Mesothelial cell of epicardium (in vitro differentiated cells): Measurements from ENCODE around the gene SNX33. TPM values are rescaled to one million over a fixed set of nuclear protein-coding genes. Genes with fewer than 3 reads are reported as not detected.

Experiments used
- DNase-seq, 2 experiments: peaks; one replicate each; pipeline ENCODE4 v3.0.0; 2021; ENCODE audit warnings: low spot score in 2 of 2; ENCODE audit not compliant: unreplicated experiment in 2 of 2
- H3K27ac Mint-ChIP-seq: 2 replicates; pipeline ENCODE4 v1.8.0; 2021; ENCODE audit warnings: mixed read lengths
- H3K27me3 Mint-ChIP-seq: 2 replicates; pipeline ENCODE4 v1.8.0; 2021; ENCODE audit warnings: low read depth, mixed read lengths
- H3K36me3 Mint-ChIP-seq: 2 replicates; pipeline ENCODE4 v1.8.0; 2021; ENCODE audit warnings: mixed read lengths
- H3K4me1 Mint-ChIP-seq: 2 replicates; pipeline ENCODE4 v1.8.0; 2021; ENCODE audit warnings: mixed read lengths
- H3K4me3 Mint-ChIP-seq: 2 replicates; pipeline ENCODE4 v1.8.0; 2021; ENCODE audit warnings: mild to moderate bottlenecking, moderate library complexity, mixed read lengths
- H3K9me3 Mint-ChIP-seq: 2 replicates; pipeline ENCODE4 v1.8.0; 2021; ENCODE audit warnings: mixed read lengths
- CTCF ChIP-seq: fragments of 200-600 bp; sonication (generic); IDR thresholded peaks from one replicate; pipeline ENCODE4 v1.5.0; 2021; ENCODE audit warnings: antibody characterized with exemption; ENCODE audit not compliant: unreplicated experiment
- total RNA-seq: library from RNA; stranded (reverse); gene quantifications from 3 replicates; pipeline ENCODE4 v1.2.1, GENCODE V29; 2021

The SNX33 gene
- total RNA-seq, 1 donor from 2014 or later, result 22.8 TPM

GRCh38 chr15:75639709-75640482, 7.8 kb upstream of the SNX33 start, which contains the start of gene IMP3:
TSS of gene IMP3 (minus strand) at chr15:75640224. CDS start at chr15:75640168, 56 bp downstream.
- no peaks in the 10 kb centered on the region for H3K36me3 Mint-ChIP-seq
- H3K4me3 Mint-ChIP-seq, result peak within 1 kb of the TSS; percentile 87
- DNase-seq, result peak; percentile 87 to 90
- H3K9me3 Mint-ChIP-seq, result no peaks in the 10 kb centered on the region
- peaks cover 3% of the 10 kb centered on the region for H3K27me3 Mint-ChIP-seq
- H3K4me1 Mint-ChIP-seq, result peaks cover 16% of the 10 kb centered on the region
- peak within 1 kb of the TSS; percentile 89 for H3K27ac Mint-ChIP-seq
- no peak for TF ChIP-seq CTCF

DNA sequence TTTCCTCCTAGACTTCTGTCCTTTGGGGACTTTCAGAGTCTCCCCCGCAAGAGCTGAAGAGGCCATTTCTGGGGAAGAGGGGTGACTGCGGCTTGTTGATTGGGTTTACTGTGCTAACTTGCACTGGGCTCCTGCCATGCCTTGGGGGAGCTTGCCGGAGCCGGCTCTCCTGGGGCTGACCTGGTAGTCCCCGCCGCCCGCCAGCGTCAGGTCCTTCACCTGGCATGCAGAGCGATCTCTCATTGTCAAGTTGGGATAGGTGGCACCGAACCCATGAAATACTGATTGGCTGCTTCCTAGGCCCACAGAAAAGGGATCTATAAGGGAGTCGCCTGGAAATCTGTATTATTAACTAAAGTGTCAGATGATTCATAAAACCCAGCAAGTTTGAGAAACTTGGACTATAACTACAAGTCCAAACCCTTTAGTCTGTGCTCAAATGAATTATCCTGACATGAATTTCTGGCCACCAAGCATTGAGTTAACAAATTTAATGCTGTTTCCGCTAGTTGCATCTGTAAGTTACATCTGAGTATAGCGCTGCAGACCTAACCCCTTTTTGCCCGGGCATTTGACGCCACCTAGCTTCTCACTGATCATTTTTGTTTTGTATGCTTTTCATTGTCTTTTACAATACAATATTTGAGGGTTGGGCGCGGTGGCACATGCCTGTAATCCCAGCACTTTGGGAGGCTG, 7.1 kb upstream of the SNX33 start:
- peak overlapping the region; percentile 87 for H3K4me3 Mint-ChIP-seq
- H3K27ac Mint-ChIP-seq, result peak overlapping the region; percentile 89
- H3K4me1 Mint-ChIP-seq, result peaks cover 16% of the 10 kb centered on the region
- peaks cover 3% of the 10 kb centered on the region for H3K27me3 Mint-ChIP-seq
- DNase-seq, result no peak
- no peaks in the 10 kb centered on the region for H3K9me3 Mint-ChIP-seq
- TF ChIP-seq CTCF, result no peak
- H3K36me3 Mint-ChIP-seq, result no peaks in the 10 kb centered on the region

- Mint-ChIP-seq H3K27ac (peak overlapping the region; percentile 89), H3K9me3 (no peaks in the 10 kb centered on the region), H3K4me1 (peaks cover 17% of the 10 kb centered on the region), H3K27me3 (peaks cover 3% of the 10 kb centered on the region), H3K36me3 (no peaks in the 10 kb centered on the region), H3K4me3 (peak overlapping the region; percentile 87)
- no peak for TF ChIP-seq CTCF
- no peak for DNase-seq
Measured at GRCh38 chr15:75641179-75641503, 6.6 kb upstream of the SNX33 start.

DNA sequence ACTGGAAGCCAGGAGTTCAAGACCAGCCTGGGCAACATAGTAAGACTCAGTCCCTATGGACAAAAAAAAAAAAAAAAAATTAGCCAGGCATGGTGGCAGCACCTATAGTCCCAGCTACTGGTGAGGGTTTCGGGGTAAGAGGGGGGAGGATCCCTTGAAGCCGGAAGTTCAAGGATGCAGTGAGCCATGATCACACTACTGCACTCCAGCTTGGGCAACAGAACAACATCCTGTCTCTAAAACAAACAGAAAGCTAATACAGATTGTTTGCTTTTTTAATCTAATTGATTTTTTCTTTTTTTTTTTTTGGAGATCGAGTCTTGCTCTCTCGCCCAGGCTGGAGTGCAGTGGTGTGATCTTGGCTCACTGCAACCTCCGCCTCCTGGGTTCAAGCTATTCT, 6.1 kb upstream of the SNX33 start:
- no peak for DNase-seq
- Mint-ChIP-seq H3K27ac (no peak overlapping the region), H3K4me1 (peaks cover 22% of the 10 kb centered on the region), H3K36me3 (no peaks in the 10 kb centered on the region), H3K27me3 (peaks cover 3% of the 10 kb centered on the region), H3K9me3 (no peaks in the 10 kb centered on the region), H3K4me3 (no peak overlapping the region)
- no peak for TF ChIP-seq CTCF

DNA sequence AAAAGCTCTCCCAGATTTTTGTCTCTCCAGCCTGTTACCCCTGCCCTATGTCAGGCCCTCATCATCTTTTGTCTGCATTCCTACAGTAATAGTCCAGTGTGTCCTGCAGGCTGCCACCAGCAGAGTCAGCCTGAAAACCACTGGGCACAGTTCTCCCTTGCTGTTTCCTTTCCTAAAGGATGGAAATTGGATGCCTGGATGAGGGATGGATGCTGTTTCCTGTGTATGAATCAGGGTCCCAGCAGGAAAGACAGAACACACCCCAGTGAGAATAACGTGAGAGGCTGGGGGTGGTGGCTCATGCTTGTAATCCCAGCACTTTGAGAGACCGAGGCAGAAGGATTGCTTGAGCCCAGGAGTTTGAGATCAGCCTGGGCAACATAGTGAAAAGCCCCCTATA, 3.3 kb upstream of the SNX33 start:
- H3K4me1 Mint-ChIP-seq, result peaks cover 22% of the 10 kb centered on the region
- H3K36me3 Mint-ChIP-seq, result no peaks in the 10 kb centered on the region
- H3K27ac Mint-ChIP-seq, result no peak overlapping the region
- H3K4me3 Mint-ChIP-seq, result no peak overlapping the region
- TF ChIP-seq CTCF, result no peak
- no peak for DNase-seq
- no peaks in the 10 kb centered on the region for H3K9me3 Mint-ChIP-seq
- H3K27me3 Mint-ChIP-seq, result peaks cover 3% of the 10 kb centered on the region
